ENCODE data around the gene GNPTG. TPM values are rescaled to one million over a fixed set of nuclear protein-coding genes. Genes with fewer than 3 reads are reported as not detected.
A peak's percentile ranks its signal among the peaks of the same experiment; 100 is the strongest.

The GNPTG gene
- total and polyA plus RNA-seq, 2 of the 13 experiments (the other 11 are each of a cell fraction or from before 2014, with no cell fraction given): 22.7 to 71.1 TPM

DNA sequence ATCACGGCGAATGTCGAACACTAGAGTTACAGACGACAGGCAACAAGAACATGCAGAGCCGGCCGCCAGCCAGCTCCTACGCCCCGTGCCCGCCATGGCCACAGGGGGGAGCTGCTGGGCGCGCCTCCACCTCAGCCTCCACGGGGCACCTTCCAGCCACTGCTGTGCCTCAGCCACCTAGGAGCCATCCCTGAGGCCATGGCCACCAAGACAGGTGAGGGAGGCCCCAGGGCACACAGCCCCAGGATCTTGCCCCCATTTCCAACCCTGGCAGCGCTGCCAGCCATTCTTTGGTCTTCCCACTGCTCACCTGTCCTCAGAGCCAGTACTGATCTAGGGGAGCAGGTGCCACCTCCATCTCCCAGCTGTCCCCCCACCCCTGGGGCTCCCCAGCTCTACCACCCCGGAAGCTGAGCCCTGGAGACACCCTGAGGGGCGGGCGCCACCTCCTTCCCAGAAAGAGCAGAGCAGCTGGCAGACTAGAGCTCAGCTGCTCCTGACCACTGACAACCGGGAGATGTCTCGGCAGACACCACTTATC lies 11.8 kb downstream of the GNPTG start (continued):
- TF ChIP-seq ZNF839 (CRISPR knock-in tag; IDR thresholded peaks at IDR 0.05; ENCODE audit: borderline replicate concordance) (no peak), PITX1 (CRISPR knock-in tag; IDR thresholded peaks at IDR 0.05) (no peak), BRCA1 (CRISPR knock-in tag; IDR thresholded peaks at IDR 0.05) (no peak), ZNF558 (CRISPR knock-in tag; IDR thresholded peaks at IDR 0.05; ENCODE audit: borderline replicate concordance) (no peak), XRCC5 (optimal IDR thresholded peaks at IDR 0.05; ENCODE audit: low read length) (peak; percentile 71), RBM22 (optimal IDR thresholded peaks at IDR 0.05; ENCODE audit: low read length) (peak; percentile 35), NR3C1 (CRISPR knock-in tag; IDR thresholded peaks at IDR 0.05) (no peak), ZNF260 (CRISPR knock-in tag; IDR thresholded peaks at IDR 0.05; ENCODE audit: borderline replicate concordance, low read depth) (no peak), NPAS2 (CRISPR knock-in tag; IDR thresholded peaks at IDR 0.05; ENCODE audit: borderline replicate concordance) (no peak), FOXA1 (IDR thresholded peaks at IDR 0.05) (no peak), FOXA1 (CRISPR knock-in tag; IDR thresholded peaks at IDR 0.05) (no peak), ZFP36L2 (CRISPR knock-in tag; IDR thresholded peaks at IDR 0.05) (no peak), ZNF580 (CRISPR knock-in tag; IDR thresholded peaks at IDR 0.05; ENCODE audit: borderline replicate concordance, low read depth) (no peak), ZZZ3 (CRISPR knock-in tag; IDR thresholded peaks at IDR 0.05; ENCODE audit: borderline replicate concordance) (no peak), LCORL (IDR thresholded peaks at IDR 0.05) (no peak), LCORL (CRISPR knock-in tag; IDR thresholded peaks at IDR 0.05) (peak; percentile 63), PRDM4 (CRISPR knock-in tag; IDR thresholded peaks at IDR 0.05; ENCODE audit: borderline replicate concordance) (no peak), ZNF567 (CRISPR knock-in tag; IDR thresholded peaks at IDR 0.05; ENCODE audit: borderline replicate concordance) (no peak), ZNF264 (CRISPR knock-in tag; IDR thresholded peaks at IDR 0.05) (no peak), RFXAP (CRISPR knock-in tag; IDR thresholded peaks at IDR 0.05; ENCODE audit: borderline replicate concordance) (no peak), HIVEP1 (CRISPR knock-in tag; IDR thresholded peaks at IDR 0.05) (no peak)
- TF ChIP-seq, protein P1, sequence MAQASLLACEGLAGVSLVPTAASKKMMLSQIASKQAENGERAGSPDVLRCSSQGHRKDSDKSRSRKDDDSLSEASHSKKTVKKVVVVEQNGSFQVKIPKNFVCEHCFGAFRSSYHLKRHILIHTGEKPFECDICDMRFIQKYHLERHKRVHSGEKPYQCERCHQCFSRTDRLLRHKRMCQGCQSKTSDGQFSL (CRISPR knock-in tag; IDR thresholded peaks at IDR 0.05): no peak
- TF ChIP-seq, protein P2, sequence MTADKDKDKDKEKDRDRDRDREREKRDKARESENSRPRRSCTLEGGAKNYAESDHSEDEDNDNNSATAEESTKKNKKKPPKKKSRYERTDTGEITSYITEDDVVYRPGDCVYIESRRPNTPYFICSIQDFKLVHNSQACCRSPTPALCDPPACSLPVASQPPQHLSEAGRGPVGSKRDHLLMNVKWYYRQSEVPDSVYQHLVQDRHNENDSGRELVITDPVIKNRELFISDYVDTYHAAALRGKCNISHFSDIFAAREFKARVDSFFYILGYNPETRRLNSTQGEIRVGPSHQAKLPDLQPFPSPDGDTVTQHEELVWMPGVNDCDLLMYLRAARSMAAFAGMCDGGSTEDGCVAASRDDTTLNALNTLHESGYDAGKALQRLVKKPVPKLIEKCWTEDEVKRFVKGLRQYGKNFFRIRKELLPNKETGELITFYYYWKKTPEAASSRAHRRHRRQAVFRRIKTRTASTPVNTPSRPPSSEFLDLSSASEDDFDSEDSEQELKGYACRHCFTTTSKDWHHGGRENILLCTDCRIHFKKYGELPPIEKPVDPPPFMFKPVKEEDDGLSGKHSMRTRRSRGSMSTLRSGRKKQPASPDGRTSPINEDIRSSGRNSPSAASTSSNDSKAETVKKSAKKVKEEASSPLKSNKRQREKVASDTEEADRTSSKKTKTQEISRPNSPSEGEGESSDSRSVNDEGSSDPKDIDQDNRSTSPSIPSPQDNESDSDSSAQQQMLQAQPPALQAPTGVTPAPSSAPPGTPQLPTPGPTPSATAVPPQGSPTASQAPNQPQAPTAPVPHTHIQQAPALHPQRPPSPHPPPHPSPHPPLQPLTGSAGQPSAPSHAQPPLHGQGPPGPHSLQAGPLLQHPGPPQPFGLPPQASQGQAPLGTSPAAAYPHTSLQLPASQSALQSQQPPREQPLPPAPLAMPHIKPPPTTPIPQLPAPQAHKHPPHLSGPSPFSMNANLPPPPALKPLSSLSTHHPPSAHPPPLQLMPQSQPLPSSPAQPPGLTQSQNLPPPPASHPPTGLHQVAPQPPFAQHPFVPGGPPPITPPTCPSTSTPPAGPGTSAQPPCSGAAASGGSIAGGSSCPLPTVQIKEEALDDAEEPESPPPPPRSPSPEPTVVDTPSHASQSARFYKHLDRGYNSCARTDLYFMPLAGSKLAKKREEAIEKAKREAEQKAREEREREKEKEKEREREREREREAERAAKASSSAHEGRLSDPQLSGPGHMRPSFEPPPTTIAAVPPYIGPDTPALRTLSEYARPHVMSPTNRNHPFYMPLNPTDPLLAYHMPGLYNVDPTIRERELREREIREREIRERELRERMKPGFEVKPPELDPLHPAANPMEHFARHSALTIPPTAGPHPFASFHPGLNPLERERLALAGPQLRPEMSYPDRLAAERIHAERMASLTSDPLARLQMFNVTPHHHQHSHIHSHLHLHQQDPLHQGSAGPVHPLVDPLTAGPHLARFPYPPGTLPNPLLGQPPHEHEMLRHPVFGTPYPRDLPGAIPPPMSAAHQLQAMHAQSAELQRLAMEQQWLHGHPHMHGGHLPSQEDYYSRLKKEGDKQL (CRISPR knock-in tag; IDR thresholded peaks at IDR 0.05; ENCODE audit: low read depth): no peak
- TF ChIP-seq, protein P3, sequence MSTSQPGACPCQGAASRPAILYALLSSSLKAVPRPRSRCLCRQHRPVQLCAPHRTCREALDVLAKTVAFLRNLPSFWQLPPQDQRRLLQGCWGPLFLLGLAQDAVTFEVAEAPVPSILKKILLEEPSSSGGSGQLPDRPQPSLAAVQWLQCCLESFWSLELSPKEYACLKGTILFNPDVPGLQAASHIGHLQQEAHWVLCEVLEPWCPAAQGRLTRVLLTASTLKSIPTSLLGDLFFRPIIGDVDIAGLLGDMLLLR (CRISPR knock-in tag; IDR thresholded peaks at IDR 0.05): no peak
